ENCODE measurements around the gene PPA2.
"Not testable (repeated sequence)": the region's sequence is repeated elsewhere in the genome, so short reads cannot be mapped to it uniquely, and the experiment has no call there.

PPA2 gene

DNA sequence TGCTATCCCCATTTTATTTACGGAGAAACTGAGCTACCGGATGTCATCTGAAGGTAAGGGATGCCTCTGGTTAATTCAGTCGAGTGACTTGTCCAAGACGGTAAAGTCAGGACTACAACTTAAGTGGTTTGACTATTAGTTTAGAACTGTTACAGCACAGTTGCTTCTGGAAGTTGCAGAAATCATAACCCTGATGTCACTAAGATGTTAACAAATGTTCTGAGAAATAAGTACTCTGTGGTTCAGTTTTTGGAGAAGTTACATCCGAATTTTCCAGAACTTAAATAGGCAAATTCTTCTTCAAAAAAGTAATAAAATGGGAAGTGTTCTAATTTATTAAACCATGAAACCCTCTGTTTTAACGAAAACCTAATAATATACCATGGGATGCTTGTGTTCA is 3.1 kb downstream of the PPA2 start:
- no peak for TF ChIP-seq GATA1 (IDR thresholded peaks at IDR 0.05; ENCODE audit: low read depth, low read length)
- no peak for TF ChIP-seq POLR2A (IDR thresholded peaks at IDR 0.05; ENCODE audit: low read length)
- DNase-seq: peak in 1 of 2 experiments; percentile 6

DNA sequence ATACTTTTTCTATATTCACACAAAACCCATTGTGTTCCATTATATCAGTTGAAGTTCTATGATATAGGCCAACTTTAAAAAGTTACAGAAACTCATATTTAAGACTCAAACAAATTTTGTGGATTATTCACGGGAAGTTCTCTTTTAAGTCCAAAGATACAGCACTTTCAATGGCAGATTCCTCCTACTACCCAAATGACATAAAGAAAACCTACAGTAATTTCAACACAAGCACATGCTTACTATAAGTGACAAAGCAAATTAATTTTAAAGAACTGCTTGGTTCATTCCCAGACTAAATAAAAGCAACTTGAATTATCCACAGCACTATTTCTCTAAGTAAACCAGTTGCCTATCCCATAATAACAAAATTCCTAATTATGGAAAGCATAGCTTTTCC is 4.1 kb downstream of the PPA2 start:
- TF ChIP-seq POLR2A (IDR thresholded peaks at IDR 0.05; ENCODE audit: low read length) (no peak), GATA1 (IDR thresholded peaks at IDR 0.05; ENCODE audit: low read depth, low read length) (no peak)
- DNase-seq: no peak

GRCh38 chr4:105466580-105466979 is 7.3 kb downstream of the PPA2 start:
- TF ChIP-seq POLR2A (IDR thresholded peaks at IDR 0.05; ENCODE audit: low read length) (no peak), GATA1 (IDR thresholded peaks at IDR 0.05; ENCODE audit: low read depth, low read length) (no peak)
- no peak for DNase-seq

DNA sequence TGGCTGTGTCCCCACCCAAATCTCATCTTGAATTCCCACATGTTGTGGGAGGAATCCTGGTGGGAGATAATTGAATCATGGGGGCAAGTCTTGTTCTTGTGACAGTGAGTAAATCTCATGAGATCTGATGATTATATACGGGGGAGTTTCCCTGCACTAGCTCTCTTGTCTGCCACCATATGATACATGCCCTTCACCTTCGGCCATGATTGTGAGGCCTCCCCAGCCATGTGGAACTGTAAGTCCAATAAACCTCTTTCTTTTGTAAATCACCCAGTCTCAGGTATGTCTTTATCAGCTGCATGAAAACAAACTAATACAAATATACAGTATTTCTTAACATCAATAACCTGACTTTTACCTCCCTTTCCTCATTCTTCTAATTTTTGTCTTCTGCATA is 9.3 kb downstream of the PPA2 start:
- peak in 1 of 2 experiments; percentile 33 for DNase-seq

DNA sequence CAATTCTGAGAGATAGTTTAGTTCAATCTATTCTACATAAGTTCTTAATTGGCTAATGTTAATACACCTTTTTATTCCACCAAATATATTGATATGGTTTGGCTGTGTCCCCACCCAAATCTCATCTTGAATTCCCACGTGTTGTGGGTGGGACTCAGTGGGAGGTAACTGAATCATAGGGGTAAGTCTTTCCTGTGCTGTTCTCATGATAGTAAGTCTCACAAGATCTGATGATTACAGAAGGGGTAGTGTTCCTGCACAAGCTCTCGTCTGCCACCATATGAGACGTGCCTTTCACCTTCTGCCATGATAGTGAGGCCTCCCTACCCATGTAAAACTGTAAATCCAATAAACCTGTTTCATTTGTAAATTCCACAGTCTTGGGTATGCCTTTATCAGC is 11.3 kb downstream of the PPA2 start:
- peak; percentile 36 to 61 for DNase-seq
- TF ChIP-seq GATA1 (IDR thresholded peaks at IDR 0.05; ENCODE audit: low read depth, low read length): no peak
- TF ChIP-seq POLR2A (IDR thresholded peaks at IDR 0.05; ENCODE audit: low read length): no peak

GRCh38 chr4:105461621-105462382 is 12.1 kb downstream of the PPA2 start:
- no peak for TF ChIP-seq GATA1 (IDR thresholded peaks at IDR 0.05; ENCODE audit: low read depth, low read length)
- TF ChIP-seq POLR2A (IDR thresholded peaks at IDR 0.05; ENCODE audit: low read length): peak; percentile 30
- peak; percentile 64 to 75 for DNase-seq

DNA sequence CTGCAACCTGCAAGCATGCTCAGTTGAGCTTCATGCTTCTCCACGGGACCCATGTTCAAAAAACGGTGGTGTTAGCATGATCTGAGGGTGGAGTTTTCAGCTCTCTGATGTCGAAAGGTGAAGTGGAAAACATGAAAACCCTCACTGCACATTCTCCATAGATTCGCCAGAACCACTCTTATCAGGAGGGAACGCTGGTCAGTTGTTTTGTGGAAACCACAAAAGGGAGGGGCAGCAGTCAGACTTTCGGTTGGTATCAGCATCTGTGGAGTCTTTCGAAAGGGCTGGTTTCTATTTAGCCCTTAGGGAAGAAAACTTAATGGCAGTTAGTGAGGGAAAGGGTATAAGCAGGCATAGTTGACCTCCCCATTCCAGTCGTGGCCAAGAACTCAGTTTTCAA is 12.6 kb downstream of the PPA2 start:
- DNase-seq: peak; percentile 84 to 95
- TF ChIP-seq GATA1 (IDR thresholded peaks at IDR 0.05; ENCODE audit: low read depth, low read length) (no peak), POLR2A (IDR thresholded peaks at IDR 0.05; ENCODE audit: low read length) (peak; percentile 52)

- no peak for DNase-seq
- TF ChIP-seq GATA1 (IDR thresholded peaks at IDR 0.05; ENCODE audit: low read depth, low read length) (no peak), POLR2A (IDR thresholded peaks at IDR 0.05; ENCODE audit: low read length) (no peak)
These were observed 13.6 kb downstream of the PPA2 start for GRCh38 chr4:105460306-105460705.

DNA sequence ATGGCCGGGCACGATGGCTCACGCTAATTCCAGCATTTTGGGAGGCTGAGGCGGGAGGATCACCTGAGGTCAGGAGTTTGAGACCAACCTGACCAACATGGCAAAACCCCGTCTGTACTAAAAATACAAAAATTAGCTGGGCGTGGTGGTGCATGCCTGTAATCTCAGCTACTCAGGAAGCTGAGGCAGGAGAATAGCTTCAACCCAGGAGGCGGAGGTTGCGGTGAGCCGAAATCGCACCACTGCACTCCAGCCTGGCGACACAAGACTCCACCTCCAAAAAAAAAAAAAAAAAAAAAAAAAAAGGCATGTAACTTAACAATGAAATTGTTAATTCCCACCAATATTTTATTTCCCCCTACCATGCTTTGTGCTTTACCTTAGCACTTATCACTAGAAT is 15.3 kb downstream of the PPA2 start:
- not testable (repeated sequence) for DNase-seq

GRCh38 chr4:105458001-105458400 is 15.9 kb downstream of the PPA2 start:
- TF ChIP-seq GATA1 (IDR thresholded peaks at IDR 0.05; ENCODE audit: low read depth, low read length) (no peak), POLR2A (IDR thresholded peaks at IDR 0.05; ENCODE audit: low read length) (no peak)
- no peak for DNase-seq

- TF ChIP-seq POLR2A (IDR thresholded peaks at IDR 0.05; ENCODE audit: low read length) (no peak), GATA1 (IDR thresholded peaks at IDR 0.05; ENCODE audit: low read depth, low read length) (no peak)
- no peak for DNase-seq
These were observed 17.9 kb downstream of the PPA2 start for GRCh38 chr4:105455998-105456397.

GRCh38 chr4:105455182-105455581 is 18.7 kb downstream of the PPA2 start:
- no peak for TF ChIP-seq GATA1 (IDR thresholded peaks at IDR 0.05; ENCODE audit: low read depth, low read length)
- no peak for TF ChIP-seq POLR2A (IDR thresholded peaks at IDR 0.05; ENCODE audit: low read length)
- no peak for DNase-seq

GRCh38 chr4:105453550-105454205 is 20.2 kb downstream of the PPA2 start:
- TF ChIP-seq POLR2A (IDR thresholded peaks at IDR 0.05; ENCODE audit: low read length): no peak
- TF ChIP-seq GATA1 (IDR thresholded peaks at IDR 0.05; ENCODE audit: low read depth, low read length): no peak
- DNase-seq: no peak

DNA sequence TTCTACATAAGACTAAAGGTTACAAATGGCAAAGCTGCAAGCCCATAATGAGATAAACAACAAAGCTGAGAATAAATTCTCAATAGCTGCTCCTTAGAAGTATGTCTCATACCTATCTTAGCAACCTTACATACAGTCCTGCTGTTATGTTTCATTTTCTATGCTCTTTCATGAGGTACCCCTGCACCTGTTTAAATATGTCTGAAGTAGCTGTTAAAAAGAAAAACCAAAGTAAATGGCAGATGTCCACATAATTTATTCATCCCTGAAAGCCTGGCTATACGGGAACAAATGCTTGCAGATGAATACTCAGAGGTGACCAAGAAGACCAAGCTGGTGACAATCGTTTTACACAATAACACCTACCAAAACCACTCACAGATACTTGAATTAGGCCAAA is 22.5 kb downstream of the PPA2 start:
- TF ChIP-seq POLR2A (IDR thresholded peaks at IDR 0.05; ENCODE audit: low read length) (no peak), GATA1 (IDR thresholded peaks at IDR 0.05; ENCODE audit: low read depth, low read length) (no peak)
- no peak for DNase-seq

- no peak for DNase-seq
- no peak for TF ChIP-seq GATA1 (IDR thresholded peaks at IDR 0.05; ENCODE audit: low read depth, low read length)
- no peak for TF ChIP-seq POLR2A (IDR thresholded peaks at IDR 0.05; ENCODE audit: low read length)
These were observed 33.0 kb downstream of the PPA2 start for GRCh38 chr4:105440890-105441289.

Measured in erythroblast (primary cell).